GM19438 (cell line): Measurements from ENCODE around the gene TACC2.

Experiments used
- ATAC-seq: cut with Tn5 transposase; IDR thresholded peaks from one replicate; pipeline ENCODE4 v1.9.1; 2021; ENCODE audit warnings: low read depth; ENCODE audit not compliant: unreplicated experiment

The TACC2 gene

GRCh38 chr10:122255509-122256301, 266.7 kb downstream of the TACC2 start:
- no peak for ATAC-seq

GRCh38 chr10:122257041-122257440, 268.1 kb downstream of the TACC2 start:
- ATAC-seq: no peak

GRCh38 chr10:122258136-122259074, 269.4 kb downstream of the TACC2 start:
- ATAC-seq: no peak

- ATAC-seq: no peak
Observed at GRCh38 chr10:122259075-122259466, 270.1 kb downstream of the TACC2 start.

- no peak for ATAC-seq
Observed at GRCh38 chr10:122261584-122261983, 272.6 kb downstream of the TACC2 start.

GRCh38 chr10:122263971-122264370, 275.0 kb downstream of the TACC2 start:
- ATAC-seq: no peak

- ATAC-seq: no peak
Observed at GRCh38 chr10:122264436-122264835, 275.5 kb downstream of the TACC2 start.

- no peak for ATAC-seq
Observed at GRCh38 chr10:122264931-122265330, 276.0 kb downstream of the TACC2 start.

GRCh38 chr10:122265896-122266295, 276.9 kb downstream of the TACC2 start:
- no peak for ATAC-seq

GRCh38 chr10:122267849-122268737, 279.1 kb downstream of the TACC2 start:
- no peak for ATAC-seq

- no peak for ATAC-seq
Observed at GRCh38 chr10:122269059-122269687, 280.2 kb downstream of the TACC2 start.

GRCh38 chr10:122271076-122271475, 282.1 kb downstream of the TACC2 start, which contains the start of gene BTBD16:
TSS of gene BTBD16 (plus strand) at chr10:122271296. CDS start at chr10:122275082, 3,786 bp downstream.
- ATAC-seq: no peak

- ATAC-seq: no peak
Observed at GRCh38 chr10:122273966-122274545, 285.1 kb downstream of the TACC2 start.

GRCh38 chr10:122276611-122277208, 287.7 kb downstream of the TACC2 start:
- ATAC-seq: no peak

GRCh38 chr10:122277526-122278136, 288.7 kb downstream of the TACC2 start:
- no peak for ATAC-seq

GRCh38 chr10:122279725-122280141, 290.8 kb downstream of the TACC2 start:
- ATAC-seq: no peak

GRCh38 chr10:122280156-122280555, 291.2 kb downstream of the TACC2 start:
- no peak for ATAC-seq

- no peak for ATAC-seq
Observed at GRCh38 chr10:122281018-122281626, 292.2 kb downstream of the TACC2 start.
